ENCODE results near the gene UEVLD. TPM values are rescaled to one million over a fixed set of nuclear protein-coding genes. Genes with fewer than 3 reads are reported as not detected.

The UEVLD gene
- total RNA-seq, 1 experiment from 2014 or later, result 26.7 TPM

- POLR2A ChIA-PET, result interaction anchor here (0.6 to 1.1 kb wide), 2 partner anchors 9 to 37 kb away, joined by 4 to 6 read pairs; no protein-coding TSS in a partner anchor
- Histone ChIP-seq H3K4me1 (ENCODE audit: control insufficient read depth, insufficient read depth, low read length) (peaks cover 6% of the 10 kb centered on the region), H3K36me3 (ENCODE audit: control insufficient read depth, insufficient read depth, low read length) (peaks cover 9% of the 10 kb centered on the region), H3K27ac (ENCODE audit: low read length) (no peak overlapping the region), H3K4me3 (ENCODE audit: low read depth in 2 of 2, low read length in 2 of 2) (no peak overlapping the region), H3K27me3 (ENCODE audit: control insufficient read depth, insufficient read depth, low read length) (no peaks in the 10 kb centered on the region), H3K9me3 (ENCODE audit: control insufficient read depth, insufficient read depth, low read depth, low read length) (no peaks in the 10 kb centered on the region)
- no TSS peak for BruUV-seq (replicated peaks)
- intact Hi-C loops (cut with micrococcal nuclease; ENCODE audit: unreplicated experiment), result loop anchor here (10.0 kb wide), 1 partner anchor 231 kb away; no protein-coding TSS in a partner anchor
- CTCF ChIA-PET, result interaction anchor here (0.5 to 0.7 kb wide), 3 partner anchors 203 to 1178 kb away, joined by 4 to 6 read pairs (median 4); no protein-coding TSS in a partner anchor
- in situ Hi-C loops (cut with HindIII; ENCODE audit: low pct_unique_long_range_greater_than_20kb, low sequenced_read_pairs), result no loop called here
- no peak for TF ChIP-seq TCF7L2 (IDR thresholded peaks at IDR 0.05; ENCODE audit: low read depth, low read length)
- no peak for TF ChIP-seq POLR2AphosphoS5 (IDR thresholded peaks at IDR 0.05; ENCODE audit: low read depth, low read length)
- no peak for TF ChIP-seq SIN3A (IDR thresholded peaks at IDR 0.05; ENCODE audit: borderline replicate concordance, insufficient read depth, low read depth, low read length)
- no peak for TF ChIP-seq REST (IDR thresholded peaks at IDR 0.05; ENCODE audit: insufficient read depth in 1 of 2, low read depth in 2 of 2, low read length in 1 of 2)
- TF ChIP-seq, protein P1, sequence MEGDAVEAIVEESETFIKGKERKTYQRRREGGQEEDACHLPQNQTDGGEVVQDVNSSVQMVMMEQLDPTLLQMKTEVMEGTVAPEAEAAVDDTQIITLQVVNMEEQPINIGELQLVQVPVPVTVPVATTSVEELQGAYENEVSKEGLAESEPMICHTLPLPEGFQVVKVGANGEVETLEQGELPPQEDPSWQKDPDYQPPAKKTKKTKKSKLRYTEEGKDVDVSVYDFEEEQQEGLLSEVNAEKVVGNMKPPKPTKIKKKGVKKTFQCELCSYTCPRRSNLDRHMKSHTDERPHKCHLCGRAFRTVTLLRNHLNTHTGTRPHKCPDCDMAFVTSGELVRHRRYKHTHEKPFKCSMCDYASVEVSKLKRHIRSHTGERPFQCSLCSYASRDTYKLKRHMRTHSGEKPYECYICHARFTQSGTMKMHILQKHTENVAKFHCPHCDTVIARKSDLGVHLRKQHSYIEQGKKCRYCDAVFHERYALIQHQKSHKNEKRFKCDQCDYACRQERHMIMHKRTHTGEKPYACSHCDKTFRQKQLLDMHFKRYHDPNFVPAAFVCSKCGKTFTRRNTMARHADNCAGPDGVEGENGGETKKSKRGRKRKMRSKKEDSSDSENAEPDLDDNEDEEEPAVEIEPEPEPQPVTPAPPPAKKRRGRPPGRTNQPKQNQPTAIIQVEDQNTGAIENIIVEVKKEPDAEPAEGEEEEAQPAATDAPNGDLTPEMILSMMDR (IDR thresholded peaks at IDR 0.05), result no peak
- no peak for DNase-seq (ENCODE audit: low read depth, low spot score)
- ATAC-seq, result no peak
These were observed 55.2 kb downstream of the UEVLD start for GRCh38 chr11:18533365-18533764.

GRCh38 chr11:18527512-18527911 is 61.0 kb downstream of the UEVLD start:
- Histone ChIP-seq H3K4me3 (ENCODE audit: low read depth in 2 of 2, low read length in 2 of 2) (peak overlapping the region; percentile 89 to 96), H3K9me3 (ENCODE audit: control insufficient read depth, insufficient read depth, low read depth, low read length) (no peaks in the 10 kb centered on the region), H3K36me3 (ENCODE audit: control insufficient read depth, insufficient read depth, low read length) (peaks cover 3% of the 10 kb centered on the region), H3K27ac (ENCODE audit: low read length) (peak overlapping the region; percentile 92), H3K4me1 (ENCODE audit: control insufficient read depth, insufficient read depth, low read length) (peaks cover 22% of the 10 kb centered on the region), H3K27me3 (ENCODE audit: control insufficient read depth, insufficient read depth, low read length) (no peaks in the 10 kb centered on the region)
- in situ Hi-C loops (cut with HindIII; ENCODE audit: low pct_unique_long_range_greater_than_20kb, low sequenced_read_pairs), result no loop called here
- intact Hi-C loops (cut with micrococcal nuclease; ENCODE audit: unreplicated experiment), result no loop called here
- TF ChIP-seq, protein P1 (IDR thresholded peaks at IDR 0.05), result no peak
- TF ChIP-seq POLR2AphosphoS5 (IDR thresholded peaks at IDR 0.05; ENCODE audit: low read depth, low read length), result no peak
- no peak for TF ChIP-seq REST (IDR thresholded peaks at IDR 0.05; ENCODE audit: insufficient read depth in 1 of 2, low read depth in 2 of 2, low read length in 1 of 2)
- TF ChIP-seq SIN3A (IDR thresholded peaks at IDR 0.05; ENCODE audit: borderline replicate concordance, insufficient read depth, low read depth, low read length), result no peak
- TF ChIP-seq TCF7L2 (IDR thresholded peaks at IDR 0.05; ENCODE audit: low read depth, low read length), result no peak
- DNase-seq (ENCODE audit: low read depth, low spot score), result peak; percentile 35
- ChIA-PET CTCF (interaction anchor here (0.7 to 1.1 kb wide), 2 partner anchors 52 to 240 kb away, joined by 5 to 7 read pairs; no protein-coding TSS in a partner anchor), POLR2A (interaction anchor here (0.7 to 1.3 kb wide), 2 partner anchors 37 to 127 kb away, joined by 3 to 4 read pairs; no protein-coding TSS in a partner anchor)
- no peak; the same call in 1 of the 2 replicates for ATAC-seq
- no TSS peak for BruUV-seq (replicated peaks)

All from Panc1 (cell line).